RPMI8226 (cell line): Measurements from ENCODE around the gene PRR15L.
"Not testable (repeated sequence)": the region's sequence is repeated elsewhere in the genome, so short reads cannot be mapped to it uniquely, and the experiment has no call there.

Source experiments
- DNase-seq: peaks from one replicate; pipeline ENCODE4 v3.0.0-alpha.2; 2015

The PRR15L gene

GRCh38 chr17:47929218-47930000, 28.3 kb downstream of the PRR15L start:
- DNase-seq: no peak

- no peak for DNase-seq
These were observed 29.3 kb downstream of the PRR15L start for GRCh38 chr17:47928415-47928814.

GRCh38 chr17:47927821-47928400, 29.8 kb downstream of the PRR15L start:
- no peak for DNase-seq

- no peak for DNase-seq
These were observed 32.0 kb downstream of the PRR15L start for GRCh38 chr17:47925678-47925988.

- no peak for DNase-seq
These were observed 32.7 kb downstream of the PRR15L start for GRCh38 chr17:47924785-47925677.

GRCh38 chr17:47919889-47920288, 37.8 kb downstream of the PRR15L start:
- DNase-seq: not testable (repeated sequence)

GRCh38 chr17:47918991-47919390, 38.7 kb downstream of the PRR15L start:
- DNase-seq: no peak

- no peak for DNase-seq
These were observed 39.7 kb downstream of the PRR15L start for GRCh38 chr17:47918006-47918405.

- no peak for DNase-seq
These were observed 40.1 kb downstream of the PRR15L start for GRCh38 chr17:47917581-47917980.

GRCh38 chr17:47916489-47917208, 41.0 kb downstream of the PRR15L start:
- no peak for DNase-seq

- DNase-seq: no peak
These were observed 41.8 kb downstream of the PRR15L start for GRCh38 chr17:47915776-47916398.

- DNase-seq: peak; percentile 35
These were observed 43.3 kb downstream of the PRR15L start for GRCh38 chr17:47914306-47914948.

GRCh38 chr17:47913050-47913449, 44.6 kb downstream of the PRR15L start:
- no peak for DNase-seq

- no peak for DNase-seq
These were observed 49.6 kb downstream of the PRR15L start for GRCh38 chr17:47907932-47908562.

- no peak for DNase-seq
These were observed 51.2 kb downstream of the PRR15L start for GRCh38 chr17:47906443-47906842.

- DNase-seq: no peak
These were observed 52.4 kb downstream of the PRR15L start for GRCh38 chr17:47905221-47905733.

- DNase-seq: no peak
These were observed 55.5 kb downstream of the PRR15L start for GRCh38 chr17:47902039-47902744.
